GM19351 (cell line): ENCODE data around the gene AKIRIN1.
"Not testable (repeated sequence)": the region's sequence is repeated elsewhere in the genome, so short reads cannot be mapped to it uniquely, and the experiment has no call there.

Experiments
- ATAC-seq: cut with Tn5 transposase; IDR thresholded peaks from one replicate; pipeline ENCODE4 v1.9.1; 2021; ENCODE audit warnings: mild to moderate bottlenecking, moderate library complexity; ENCODE audit not compliant: unreplicated experiment

The AKIRIN1 gene

DNA sequence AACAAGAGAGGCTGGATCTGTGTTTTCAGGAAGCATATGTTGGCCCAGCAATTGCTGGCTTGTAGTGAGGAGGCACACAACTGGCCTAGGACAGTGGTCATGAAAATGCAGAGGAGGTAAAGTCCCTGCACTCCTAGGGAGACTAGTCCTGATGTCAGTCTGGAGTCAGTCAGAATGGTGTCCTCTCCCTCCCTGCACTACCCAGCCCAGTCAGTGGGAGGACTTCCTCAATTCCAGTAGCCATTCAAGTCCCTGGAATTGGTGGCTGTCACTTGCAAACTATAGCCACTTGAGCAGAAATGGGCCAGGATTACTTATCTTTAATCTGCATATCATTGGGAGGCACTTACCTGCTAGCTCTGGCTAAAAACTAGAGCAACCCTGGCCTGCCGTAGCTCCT, 53.7 kb downstream of the AKIRIN1 start:
- ATAC-seq, result no peak

DNA sequence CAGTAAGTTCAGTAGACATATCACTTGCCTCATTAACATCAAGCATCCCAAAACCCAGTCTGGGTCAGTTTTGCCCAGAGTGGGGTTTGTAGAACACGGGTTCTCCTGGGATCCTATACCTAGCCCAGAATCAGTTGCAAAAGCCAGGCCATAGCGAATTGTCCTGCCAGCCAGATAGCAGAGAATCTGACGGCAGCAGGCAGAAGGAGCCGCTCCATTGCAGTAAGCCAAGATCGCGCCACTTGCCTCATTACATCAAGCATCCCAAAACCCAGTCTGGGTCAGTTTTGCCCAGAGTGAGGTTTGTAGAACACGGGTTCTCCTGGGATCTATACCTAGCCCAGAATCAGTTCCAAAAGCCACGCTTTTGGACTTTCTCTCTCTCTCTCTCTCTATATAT, 54.2 kb downstream of the AKIRIN1 start:
- ATAC-seq, result no peak

DNA sequence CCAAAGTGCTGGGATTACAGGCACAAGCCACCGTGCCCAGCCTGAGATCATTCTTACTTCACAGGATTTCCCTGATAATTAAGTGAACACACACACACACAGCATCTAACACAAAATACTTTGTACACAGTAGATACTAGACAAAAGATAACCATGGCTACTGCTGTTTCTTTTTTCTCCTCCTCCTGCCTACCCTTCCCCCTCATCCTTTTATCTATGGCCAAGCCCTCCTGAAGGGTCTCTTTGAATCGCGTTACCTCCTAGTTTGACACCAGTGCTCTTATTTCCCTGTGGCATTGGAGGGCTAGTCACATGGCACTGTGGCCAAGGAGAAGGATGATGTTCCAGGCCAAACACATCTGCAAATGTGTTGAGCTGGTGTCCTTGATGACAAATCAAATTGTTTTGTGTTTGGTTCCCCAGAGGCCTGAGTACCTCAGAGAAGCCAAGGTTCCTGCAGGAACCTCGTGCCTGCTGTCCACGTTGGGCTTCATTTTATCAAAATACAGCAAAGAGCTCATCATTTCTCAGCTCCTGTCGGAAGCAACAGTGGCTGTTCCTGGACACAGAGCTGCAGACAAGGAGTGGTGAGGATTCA, 55.6 kb downstream of the AKIRIN1 start:
- no peak for ATAC-seq

DNA sequence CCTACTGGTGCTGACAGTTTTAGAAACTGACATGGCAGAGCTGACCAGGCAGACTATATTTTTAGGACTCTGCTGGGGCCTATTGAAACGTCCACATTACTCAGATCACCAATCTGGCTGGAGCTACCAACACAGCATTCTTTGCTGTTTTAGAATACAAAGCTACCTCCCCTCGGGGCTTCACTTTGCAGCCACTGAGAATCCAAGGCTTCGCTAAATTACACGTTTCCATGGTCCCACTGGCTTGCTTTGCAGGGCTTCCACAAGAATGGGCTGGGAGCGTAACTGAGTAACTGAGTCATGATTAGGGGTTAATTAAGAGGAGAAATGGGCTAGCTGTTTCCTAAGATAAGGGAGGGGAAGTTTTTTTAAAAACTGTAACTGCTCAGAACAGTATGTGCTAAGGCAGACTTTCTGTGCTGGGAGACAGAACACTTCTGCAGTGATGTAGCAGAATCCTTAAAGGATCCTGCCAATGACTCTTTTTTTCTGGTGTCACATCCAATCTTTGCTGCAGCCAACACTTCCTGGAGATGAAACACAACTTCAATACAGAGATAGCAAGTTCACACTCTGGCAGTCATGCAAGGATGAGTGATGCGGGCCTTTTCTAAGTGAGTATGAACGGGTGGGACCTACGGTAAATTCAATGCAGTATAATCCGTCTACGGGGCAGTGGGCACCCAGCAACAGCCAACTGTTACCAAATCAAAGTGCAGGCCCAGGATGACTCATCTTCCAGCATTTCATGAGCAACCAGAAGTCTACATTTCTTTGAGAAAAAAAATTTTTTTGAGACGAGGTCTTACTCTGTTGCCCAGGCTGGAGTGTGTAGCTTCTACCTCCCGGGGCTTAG, 56.5 kb downstream of the AKIRIN1 start:
- ATAC-seq, result no peak

DNA sequence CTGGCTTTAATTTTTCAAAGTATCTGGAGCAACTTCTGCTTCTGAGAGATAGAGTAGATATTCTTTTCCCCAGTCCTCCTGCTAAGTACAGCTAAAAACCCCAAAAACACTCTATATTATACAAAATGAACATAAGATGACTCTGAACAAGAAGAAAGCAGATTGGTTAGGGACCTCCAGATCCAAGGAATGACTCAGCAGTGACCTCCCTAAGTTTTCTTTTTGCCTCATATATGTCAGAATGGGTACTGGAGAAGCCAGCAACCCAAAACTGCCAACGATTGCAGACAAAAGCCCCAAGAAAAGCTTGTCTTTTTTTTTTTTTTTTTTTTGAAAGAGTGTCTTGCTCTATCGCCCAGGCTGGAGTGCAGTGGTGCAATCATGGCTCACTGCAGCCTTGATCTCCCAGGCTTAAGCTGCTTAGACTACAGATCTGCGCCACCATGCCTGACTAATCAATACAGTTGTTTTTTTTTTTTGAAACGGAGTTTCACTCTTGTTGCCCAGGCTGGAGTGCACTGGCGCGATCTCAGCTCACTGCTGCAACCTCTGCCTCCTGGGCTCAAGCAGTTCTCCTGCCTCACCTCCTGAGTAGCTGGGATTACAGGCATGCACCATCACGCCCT, 57.8 kb downstream of the AKIRIN1 start:
- no peak for ATAC-seq

DNA sequence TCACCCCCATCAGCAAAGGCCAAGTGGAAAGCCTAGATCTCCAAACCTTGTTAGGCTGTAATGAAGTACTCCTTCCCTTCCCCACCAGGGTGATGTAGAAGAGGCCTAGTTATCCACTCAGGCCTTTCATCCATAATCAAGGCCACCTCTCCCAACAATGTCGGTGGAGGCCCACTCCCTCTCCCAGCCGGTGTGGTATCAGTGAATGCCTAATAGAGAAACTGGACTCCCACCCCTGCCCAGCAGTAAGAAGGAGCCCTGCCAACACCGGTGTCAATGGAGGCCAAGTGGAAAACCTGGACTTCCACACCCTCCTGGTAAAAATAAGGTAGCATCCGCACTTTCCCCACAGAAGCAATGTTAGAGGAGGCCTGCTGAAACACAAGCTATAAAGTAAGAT, 58.9 kb downstream of the AKIRIN1 start:
- ATAC-seq, result no peak

DNA sequence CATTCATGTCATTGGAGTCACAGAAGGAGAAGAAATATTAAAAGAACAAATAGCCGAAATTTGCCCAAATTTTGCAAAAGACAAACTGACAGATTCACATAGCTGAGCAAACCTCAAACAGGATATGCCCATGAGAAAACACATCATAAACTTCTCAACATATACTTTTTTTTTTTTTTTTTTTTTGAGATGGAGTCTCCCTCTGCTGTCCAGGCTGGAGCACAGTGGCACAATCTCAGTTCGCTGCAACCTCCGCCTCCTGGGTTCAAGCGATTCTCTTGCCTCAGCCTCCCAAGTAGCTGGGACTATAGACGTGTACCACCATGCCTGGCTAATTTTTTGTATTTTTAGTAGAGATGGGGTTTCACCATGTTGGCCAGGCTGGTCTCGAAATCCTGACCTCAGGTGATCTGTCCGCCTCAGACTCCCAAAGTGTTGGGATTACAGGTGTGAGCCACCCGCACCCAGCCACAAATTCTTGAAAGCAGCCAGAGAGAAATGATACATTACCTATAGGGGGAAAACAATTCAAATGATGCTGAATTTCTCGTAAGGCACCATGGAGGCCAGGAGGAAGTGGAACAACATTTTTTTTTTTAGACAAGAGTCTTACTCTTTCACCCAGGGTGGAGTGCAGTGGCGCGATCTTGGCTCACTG, 60.2 kb downstream of the AKIRIN1 start:
- ATAC-seq, result not testable (repeated sequence)

DNA sequence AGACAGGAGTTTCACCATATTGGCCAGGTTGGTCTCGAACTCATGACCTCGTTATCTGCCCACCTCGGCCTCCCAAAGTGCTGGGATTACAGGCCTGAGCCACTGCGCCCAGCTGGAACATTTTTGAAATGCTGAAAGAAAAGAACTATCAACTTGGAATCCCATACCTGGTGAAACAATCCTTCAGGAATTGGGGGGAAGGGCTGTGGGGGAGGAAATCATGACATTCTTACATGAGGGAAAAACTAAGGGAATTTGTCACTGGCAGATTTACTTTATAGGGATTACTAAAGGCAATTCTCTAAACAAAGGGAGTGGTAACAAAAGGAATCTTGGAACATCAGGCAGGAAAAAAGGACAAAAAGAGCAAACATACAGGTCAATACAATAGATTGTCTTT, 60.9 kb downstream of the AKIRIN1 start:
- no peak for ATAC-seq

DNA sequence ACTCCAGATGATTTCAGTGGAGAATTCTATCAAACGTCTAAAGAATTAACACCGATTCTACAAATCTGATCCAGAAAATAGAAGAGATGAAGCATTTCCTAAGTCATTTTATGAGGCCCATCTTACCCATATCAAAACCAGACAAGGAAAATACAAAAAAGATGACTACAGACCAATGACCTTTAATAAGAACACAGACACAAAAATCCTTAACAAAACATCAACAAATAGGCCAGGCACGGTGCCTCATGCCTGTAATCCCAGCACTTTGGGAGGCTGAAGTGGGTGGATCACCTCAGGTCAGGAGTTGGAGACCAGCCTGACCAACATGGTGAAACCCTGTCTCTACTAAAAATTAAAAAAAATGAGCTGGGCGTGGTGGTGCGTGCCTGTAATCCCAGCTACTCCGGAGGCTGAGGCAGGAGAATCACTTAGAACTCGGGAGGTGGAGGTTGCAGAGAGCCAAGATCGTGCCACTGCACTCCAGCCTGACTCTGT, 64.2 kb downstream of the AKIRIN1 start:
- ATAC-seq, result not testable (repeated sequence)
